DMS 273 (cell line): Measurements from ENCODE around the gene BMPR1A.
"Not testable (repeated sequence)": the region's sequence is repeated elsewhere in the genome, so short reads cannot be mapped to it uniquely, and the experiment has no call there.

Experiments used
- DNase-seq: peaks from one replicate; lab custom pipeline; 2025; ENCODE audit not compliant: unreplicated experiment; lab: John Stamatoyannopoulos, UW

BMPR1A gene

DNA sequence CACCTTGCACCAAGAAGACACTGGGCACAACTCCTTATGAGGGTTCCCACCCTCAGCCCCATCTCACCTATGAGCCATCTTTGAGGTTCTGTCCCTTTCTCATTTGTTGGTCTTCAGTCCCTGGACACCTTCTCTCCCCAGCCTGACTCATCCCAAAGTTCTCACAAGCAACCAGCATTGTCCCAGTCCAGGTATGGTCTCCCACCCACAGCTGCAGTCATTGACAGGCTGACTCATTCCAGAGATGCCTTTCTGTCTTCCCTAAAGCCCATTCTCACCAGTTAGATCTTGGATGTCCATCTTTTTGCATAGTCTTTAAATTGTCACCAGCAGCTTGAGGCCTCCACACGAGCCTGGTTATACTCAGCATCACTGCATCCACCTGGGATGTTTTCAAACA, 26.7 kb upstream of the BMPR1A start:
- DNase-seq, result no peak

GRCh38 chr10:86730227-86730626, 26.2 kb upstream of the BMPR1A start:
- peak; percentile 92 for DNase-seq

DNA sequence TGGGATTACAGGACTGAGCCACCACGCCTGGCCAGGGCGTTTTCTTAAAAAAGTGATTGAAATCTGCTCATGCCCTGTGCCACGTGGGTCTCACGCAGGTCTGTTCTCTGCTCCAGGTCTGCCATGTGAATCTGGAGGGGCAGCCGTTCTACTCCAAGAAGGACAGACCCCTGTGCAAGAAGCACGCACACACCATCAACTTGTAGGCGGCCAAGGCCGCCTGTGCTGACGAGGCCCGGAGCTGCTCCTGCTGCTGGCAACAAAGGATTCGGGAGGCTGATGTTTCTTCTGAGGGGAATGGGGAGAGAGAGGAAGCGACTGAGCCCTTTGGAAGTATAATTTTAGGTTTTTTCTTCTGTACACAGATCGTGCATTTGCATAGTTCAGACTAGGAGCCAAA, 23.6 kb upstream of the BMPR1A start:
- DNase-seq, result no peak

GRCh38 chr10:86733260-86733671, 23.2 kb upstream of the BMPR1A start:
- DNase-seq, result no peak

DNA sequence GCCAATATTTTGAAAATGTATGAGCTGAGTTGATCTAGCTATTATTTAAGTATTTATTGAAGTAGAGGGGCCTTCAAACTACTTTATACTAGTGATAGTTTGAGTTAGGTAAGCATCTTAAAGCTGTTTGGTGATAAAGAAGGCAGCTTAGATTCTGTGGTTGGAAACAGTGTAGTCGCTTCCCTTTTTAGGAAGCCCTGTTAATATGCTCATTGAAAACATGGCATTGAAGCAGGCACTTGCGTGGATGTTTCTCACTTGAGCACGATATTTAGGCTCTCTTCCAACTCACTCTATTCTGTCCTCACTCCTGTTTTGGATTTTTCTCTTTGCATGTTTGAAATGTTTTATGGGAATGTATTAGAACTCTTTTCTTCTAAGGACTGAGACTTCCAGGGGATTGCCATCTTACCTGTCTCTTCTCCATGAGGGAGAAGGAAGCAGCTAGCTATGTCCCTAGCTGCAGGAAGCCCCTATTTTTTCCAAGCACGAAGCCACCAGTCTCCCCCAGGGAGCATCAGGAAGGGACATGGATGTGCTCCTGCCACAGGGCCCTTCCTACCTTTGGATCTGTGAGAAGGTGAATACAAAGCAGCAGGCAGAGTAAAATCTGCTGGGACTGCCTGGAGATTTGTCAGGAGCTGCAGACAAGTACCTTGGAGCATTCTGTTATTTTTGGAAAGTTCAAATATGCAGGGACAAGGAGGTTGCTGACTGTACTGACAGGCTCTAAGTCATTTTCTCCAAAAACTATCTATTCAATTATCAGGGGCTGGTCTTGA, 22.0 kb upstream of the BMPR1A start:
- no peak for DNase-seq

DNA sequence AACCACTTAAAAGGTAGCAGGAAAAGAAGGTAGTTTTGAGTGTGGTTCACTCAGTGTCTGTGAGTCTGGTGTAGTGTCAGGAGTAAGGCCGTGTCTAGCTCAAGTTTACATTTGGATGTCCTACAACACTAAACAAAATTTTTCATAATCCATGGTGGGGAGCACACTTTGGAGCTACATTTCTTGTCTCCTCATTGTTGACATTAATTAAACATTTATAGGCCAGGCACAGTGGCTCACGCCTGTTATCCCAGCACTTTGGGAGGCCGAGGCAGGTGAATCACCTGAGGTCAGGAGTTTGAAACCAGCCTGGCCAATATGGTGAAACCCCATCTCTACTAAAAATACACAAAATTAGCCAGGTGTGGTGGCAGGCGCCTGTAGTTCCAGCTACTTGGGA, 21.1 kb upstream of the BMPR1A start:
- not testable (repeated sequence) for DNase-seq

- no peak for DNase-seq
Measured at GRCh38 chr10:86742230-86742629, 14.2 kb upstream of the BMPR1A start.

GRCh38 chr10:86744067-86744725, 12.2 kb upstream of the BMPR1A start:
- no peak for DNase-seq

GRCh38 chr10:86747796-86748581, 8.4 kb upstream of the BMPR1A start:
- DNase-seq, result no peak

DNA sequence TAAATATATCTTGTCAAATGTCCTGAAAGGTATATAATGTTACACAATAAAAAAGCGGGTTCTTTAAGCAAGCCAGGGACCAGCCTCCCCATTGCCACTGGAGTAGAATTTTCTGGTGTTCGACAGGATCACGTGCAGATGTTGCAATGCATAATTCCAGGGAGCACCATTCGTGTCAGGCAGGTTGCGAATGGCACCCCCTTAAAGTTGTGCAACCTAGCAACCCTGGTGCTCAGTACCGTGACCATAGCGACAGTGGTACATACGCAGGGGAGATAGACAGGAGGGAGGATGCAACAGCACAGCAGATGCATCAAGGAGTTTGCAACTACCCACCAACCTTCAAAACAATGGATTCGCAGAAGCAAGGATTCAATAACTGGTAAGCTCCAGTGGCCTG, 6.6 kb upstream of the BMPR1A start:
- no peak for DNase-seq

DNA sequence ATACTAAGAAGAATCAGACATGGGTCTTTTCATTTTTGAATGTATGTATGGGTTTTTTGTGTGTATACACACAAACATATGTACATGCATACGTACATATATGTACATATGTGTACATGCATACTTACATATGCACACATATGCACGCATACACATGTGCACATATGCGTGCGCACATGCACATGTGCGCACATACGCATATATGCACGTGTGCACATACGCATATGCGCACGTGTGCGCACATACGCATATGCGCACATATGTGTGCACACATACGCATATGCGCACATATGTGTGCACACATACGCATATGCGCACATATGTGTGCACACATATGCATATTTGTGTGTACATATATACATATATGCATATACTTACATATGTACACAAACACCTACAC, 4.9 kb upstream of the BMPR1A start:
- DNase-seq, result no peak

DNA sequence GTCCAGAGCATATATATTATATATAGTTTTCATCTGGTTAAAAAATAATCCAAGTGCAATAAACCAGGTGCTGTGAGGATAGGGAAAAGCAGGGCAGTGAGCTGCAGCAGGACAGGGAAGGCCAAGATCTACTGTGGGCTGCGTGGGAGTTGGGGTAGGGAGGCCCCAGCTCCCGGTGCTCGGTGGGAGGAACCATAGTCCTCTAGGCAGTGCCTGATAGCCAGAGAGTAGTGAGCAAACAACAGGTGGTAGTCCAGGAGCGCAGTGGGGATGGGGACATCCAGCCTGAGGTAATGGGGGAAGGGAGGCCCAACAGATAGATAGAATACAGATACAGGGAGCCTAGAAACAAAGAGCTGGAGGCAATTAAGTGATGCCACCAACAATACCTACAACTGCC, 4.1 kb upstream of the BMPR1A start:
- DNase-seq, result no peak

DNA sequence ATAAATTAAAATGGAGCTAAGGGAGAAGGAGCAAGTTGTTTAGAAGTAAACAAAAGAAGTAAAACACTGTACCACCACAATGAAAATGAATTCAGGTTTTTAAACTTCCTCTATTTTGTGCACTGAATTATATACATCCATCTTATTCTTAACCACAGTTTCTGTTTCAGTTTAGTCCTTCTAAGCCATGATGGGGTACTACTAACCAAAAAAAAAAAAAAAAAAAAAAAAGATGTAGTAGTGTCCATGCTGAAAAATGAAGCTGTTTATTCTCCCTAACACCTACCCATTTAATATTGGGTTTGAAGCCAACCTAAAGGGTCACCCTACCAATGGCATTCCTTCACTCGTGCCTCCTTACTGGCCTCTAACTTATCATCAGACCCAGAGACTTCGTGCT, 3.4 kb upstream of the BMPR1A start:
- DNase-seq, result no peak

GRCh38 chr10:86753638-86754434, 2.6 kb upstream of the BMPR1A start:
- DNase-seq, result peak; percentile 73

DNA sequence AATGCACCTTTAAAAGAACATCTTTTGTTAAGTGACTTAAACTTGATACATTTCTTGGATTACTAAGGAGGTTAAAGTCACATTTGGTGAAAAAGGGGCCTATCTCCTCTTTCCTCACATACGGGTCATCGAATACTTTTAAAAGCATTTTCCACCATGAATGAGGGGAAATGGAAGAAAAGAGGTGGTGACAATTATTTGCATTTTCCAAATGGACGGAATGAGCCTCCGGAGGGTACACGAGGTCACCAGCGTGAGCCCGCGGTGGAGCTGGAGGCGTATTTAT, 1.0 kb upstream of the BMPR1A start:
- no peak for DNase-seq

- DNase-seq, result peak; percentile 96
Measured at GRCh38 chr10:86755740-86756510, 494 bp upstream of the BMPR1A start.

GRCh38 chr10:86757113-86757972, 924 bp downstream of the BMPR1A start:
- DNase-seq, result peak; percentile 79

GRCh38 chr10:86758189-86759072, 2.0 kb downstream of the BMPR1A start:
- peak; percentile 43 for DNase-seq
